GM20000 (cell line): ENCODE results near the gene TUBB1.

Experiments
- DNase-seq: peaks from one replicate; pipeline ENCODE4 v3.0.0; 2012; ENCODE audit warnings: low spot score
- CTCF ChIP-seq: IDR thresholded peaks from 2 replicates; pipeline ENCODE4 v1.5.1; 2012; ENCODE audit warnings: mild to moderate bottlenecking, control low read depth; ENCODE audit errors: extremely low read depth, missing control alignments

TUBB1 gene

GRCh38 chr20:59019217-59019616 lies at the start of gene TUBB1:
Gene TUBB1, plus strand, starts transcription at chr20:59019429. Its CDS starts 94 bp downstream, at chr20:59019523.
- DNase-seq = no peak
- TF ChIP-seq CTCF = no peak

GRCh38 chr20:58969439-58969838 lies 49.8 kb upstream of the TUBB1 start:
- DNase-seq = no peak
- no peak for TF ChIP-seq CTCF

- DNase-seq = no peak
- no peak for TF ChIP-seq CTCF
These were observed 49.1 kb upstream of the TUBB1 start for GRCh38 chr20:58970146-58970545.

GRCh38 chr20:58971429-58971828 lies 47.8 kb upstream of the TUBB1 start:
- no peak for DNase-seq
- TF ChIP-seq CTCF = no peak

GRCh38 chr20:58973179-58973578 lies 46.0 kb upstream of the TUBB1 start:
- no peak for TF ChIP-seq CTCF
- DNase-seq = no peak

- TF ChIP-seq CTCF = no peak
- DNase-seq = no peak
These were observed 45.4 kb upstream of the TUBB1 start for GRCh38 chr20:58973866-58974265.

GRCh38 chr20:58975353-58975752 lies 43.9 kb upstream of the TUBB1 start:
- no peak for DNase-seq
- no peak for TF ChIP-seq CTCF
